Measurements from ENCODE around the gene BNC2. TPM values are rescaled to one million over a fixed set of nuclear protein-coding genes. Genes with fewer than 3 reads are reported as not detected.
"Not testable (repeated sequence)": the region's sequence is repeated elsewhere in the genome, so short reads cannot be mapped to it uniquely, and the experiment has no call there.

The BNC2 gene
- total RNA-seq, 4 donors from 2014 or later: 19.0 to 53.6 (median 25.3) TPM

DNA sequence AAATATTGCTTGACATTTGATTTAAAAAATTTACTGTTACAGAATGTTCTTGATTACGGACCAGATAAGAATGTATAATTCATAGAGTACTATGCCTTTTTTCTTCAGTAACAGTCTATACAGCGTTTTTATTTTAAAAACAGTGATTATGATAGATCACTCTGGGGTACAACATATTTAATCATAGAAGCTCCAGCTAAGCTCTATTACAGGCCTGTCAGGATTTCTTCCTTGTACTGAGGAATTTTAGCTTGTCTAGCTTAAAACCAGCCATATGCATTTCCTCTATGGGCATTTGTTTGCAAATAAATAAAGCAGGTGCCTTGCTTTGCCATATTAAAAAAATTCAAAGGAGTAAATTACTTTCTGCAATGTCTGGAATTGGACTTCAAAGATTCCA is 423.8 kb downstream of the BNC2 start:
- TF ChIP-seq, protein P1, sequence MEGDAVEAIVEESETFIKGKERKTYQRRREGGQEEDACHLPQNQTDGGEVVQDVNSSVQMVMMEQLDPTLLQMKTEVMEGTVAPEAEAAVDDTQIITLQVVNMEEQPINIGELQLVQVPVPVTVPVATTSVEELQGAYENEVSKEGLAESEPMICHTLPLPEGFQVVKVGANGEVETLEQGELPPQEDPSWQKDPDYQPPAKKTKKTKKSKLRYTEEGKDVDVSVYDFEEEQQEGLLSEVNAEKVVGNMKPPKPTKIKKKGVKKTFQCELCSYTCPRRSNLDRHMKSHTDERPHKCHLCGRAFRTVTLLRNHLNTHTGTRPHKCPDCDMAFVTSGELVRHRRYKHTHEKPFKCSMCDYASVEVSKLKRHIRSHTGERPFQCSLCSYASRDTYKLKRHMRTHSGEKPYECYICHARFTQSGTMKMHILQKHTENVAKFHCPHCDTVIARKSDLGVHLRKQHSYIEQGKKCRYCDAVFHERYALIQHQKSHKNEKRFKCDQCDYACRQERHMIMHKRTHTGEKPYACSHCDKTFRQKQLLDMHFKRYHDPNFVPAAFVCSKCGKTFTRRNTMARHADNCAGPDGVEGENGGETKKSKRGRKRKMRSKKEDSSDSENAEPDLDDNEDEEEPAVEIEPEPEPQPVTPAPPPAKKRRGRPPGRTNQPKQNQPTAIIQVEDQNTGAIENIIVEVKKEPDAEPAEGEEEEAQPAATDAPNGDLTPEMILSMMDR (IDR thresholded peaks at IDR 0.05): no peak
- DNase-seq (ENCODE audit: low spot score) (no peak), ATAC-seq (ENCODE audit: low FRiP score) (no peak)

DNA sequence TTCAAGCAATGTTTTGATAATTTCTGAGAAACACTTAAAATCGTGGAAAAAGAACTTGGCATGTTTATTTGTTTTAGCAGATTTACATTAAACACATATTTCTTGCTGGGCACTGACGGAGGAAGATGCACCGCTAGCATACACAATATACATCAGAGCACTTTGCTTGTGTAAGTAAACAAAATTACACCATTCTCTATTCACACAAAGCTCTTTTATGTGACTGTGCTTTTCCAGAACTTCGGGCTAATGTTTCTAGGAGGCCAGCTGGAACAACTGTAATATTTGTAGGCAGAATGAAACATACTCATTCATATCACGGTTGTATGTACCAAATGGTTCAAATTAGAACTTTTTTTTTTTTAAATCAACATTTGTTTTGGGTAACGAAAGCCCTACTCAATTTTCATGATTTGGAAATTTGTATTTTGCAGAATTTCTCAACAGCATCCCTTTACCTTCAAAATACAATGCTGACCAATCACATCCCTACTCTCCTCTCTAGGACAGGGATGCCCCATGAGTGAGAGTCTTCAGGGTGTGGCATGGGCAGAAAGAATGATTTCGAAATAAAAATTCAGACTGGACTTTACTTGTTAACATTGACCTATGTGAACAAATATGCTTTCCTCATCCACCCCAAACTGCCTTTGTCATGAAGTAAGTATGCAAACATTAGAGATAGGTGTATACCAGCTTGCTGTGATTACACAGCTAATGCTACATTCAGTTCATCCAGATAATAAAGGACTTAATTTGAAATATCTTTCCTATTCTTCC is 425.1 kb downstream of the BNC2 start:
- no peak for DNase-seq (ENCODE audit: low spot score)
- TF ChIP-seq, protein P1 (IDR thresholded peaks at IDR 0.05): no peak
- peak; percentile 46 for ATAC-seq (ENCODE audit: low FRiP score)

DNA sequence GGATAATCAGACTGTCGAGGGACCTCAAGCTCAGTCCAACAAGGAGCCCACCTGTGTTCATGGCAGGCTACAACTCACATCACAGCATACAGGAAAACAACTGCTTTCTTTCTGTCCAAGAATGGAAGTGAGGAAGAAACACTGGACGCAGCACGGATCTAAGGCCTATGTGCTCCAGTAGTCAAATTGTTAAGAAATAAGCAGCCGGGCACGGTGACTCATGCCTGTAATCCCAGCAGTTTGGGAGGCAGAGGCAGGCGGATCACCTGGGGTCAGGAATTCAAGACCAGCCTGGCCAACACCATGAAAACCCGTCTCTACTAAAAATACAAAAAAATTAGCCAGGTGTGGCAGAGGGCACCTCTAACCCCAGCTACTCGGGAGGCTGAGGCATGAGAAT is 427.8 kb downstream of the BNC2 start:
- TF ChIP-seq, protein P1 (IDR thresholded peaks at IDR 0.05): no peak
- DNase-seq (ENCODE audit: low spot score): peak; percentile 39
- ATAC-seq (ENCODE audit: low FRiP score): peak; percentile 79

DNA sequence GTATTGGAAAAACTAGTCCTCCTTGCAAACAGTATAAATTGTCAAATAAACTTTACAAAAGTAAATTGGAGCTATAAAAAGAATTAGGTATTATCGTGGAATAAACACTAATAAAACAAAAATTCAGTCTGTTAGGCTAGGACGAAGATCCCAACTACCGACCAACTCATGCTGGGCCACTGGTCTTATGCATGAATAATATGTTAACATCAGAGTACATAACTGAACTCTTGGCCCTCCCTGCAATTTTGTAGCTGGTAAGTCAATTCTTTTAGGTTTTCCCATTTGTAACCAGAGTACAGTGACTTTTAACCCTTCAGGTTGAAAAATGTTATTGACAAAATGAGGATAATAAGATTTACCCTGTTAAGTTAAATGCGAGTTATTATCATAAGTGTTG is 428.7 kb downstream of the BNC2 start:
- TF ChIP-seq, protein P1 (IDR thresholded peaks at IDR 0.05): no peak
- ATAC-seq (ENCODE audit: low FRiP score): no peak
- no peak for DNase-seq (ENCODE audit: low spot score)

DNA sequence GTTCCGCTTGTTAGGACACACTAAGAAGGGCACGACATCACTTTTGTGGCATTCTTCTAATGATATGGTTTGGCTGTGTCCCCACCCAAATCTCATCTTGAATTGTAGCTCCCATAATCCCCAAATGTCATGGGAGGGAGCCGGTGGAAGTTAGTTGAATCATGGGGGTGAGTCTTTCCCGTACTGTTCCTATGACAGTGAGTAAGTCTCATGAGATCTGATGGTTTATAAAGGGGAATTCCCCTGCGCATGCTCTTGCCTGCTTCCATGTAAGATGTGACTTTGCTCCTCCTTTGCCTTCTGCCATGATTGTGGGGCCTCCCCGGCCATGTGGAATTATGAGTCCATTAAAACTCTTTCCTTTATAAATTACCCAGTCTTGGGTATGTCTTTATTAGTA is 431.6 kb downstream of the BNC2 start:
- DNase-seq (ENCODE audit: low spot score); ATAC-seq (ENCODE audit: low FRiP score): not testable (repeated sequence)

DNA sequence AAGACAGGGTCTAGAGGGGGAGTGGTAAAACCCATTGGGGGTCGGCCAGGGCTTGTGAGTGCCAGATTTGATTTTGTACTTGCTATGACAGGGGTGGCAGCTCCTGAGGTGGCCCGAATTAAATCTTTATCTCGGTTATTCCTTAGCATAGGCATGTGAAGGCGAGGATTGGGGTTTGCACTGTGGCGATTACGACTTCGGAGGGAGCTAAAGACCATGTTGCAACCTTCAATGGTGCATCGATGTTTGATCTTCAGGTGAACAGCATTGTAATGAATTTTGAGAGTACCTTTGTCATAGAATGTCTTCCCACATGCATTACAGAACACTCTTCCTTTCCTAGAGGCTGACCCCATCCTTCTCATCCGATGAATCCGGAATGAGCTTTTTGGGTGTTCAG is 433.9 kb downstream of the BNC2 start:
- DNase-seq (ENCODE audit: low spot score): no peak
- no peak for ATAC-seq (ENCODE audit: low FRiP score)
- TF ChIP-seq, protein P1 (IDR thresholded peaks at IDR 0.05): no peak

DNA sequence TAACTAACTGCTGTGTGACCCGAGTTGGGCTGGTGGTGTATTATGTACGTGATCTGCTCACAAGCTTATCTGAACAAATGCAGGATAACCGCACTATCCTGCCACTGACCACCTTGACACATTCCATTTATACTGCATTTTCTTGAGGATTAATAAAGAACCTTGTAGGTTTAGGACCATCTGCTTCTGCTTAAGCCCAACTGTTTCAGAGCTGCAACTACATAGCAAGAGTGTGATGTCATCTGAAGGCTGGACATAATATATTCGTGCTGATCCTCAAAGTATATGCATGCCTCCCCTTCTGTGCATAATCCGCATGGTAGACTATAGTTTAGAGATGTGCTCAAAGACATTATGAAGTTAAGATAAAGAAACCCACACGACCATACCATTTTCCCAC is 435.9 kb downstream of the BNC2 start:
- no peak for ATAC-seq (ENCODE audit: low FRiP score)
- TF ChIP-seq, protein P1 (IDR thresholded peaks at IDR 0.05): no peak
- DNase-seq (ENCODE audit: low spot score): no peak
